VCaP (cell line): ENCODE results near the gene MAX.

Experiments used
- H3K27ac ChIP-seq: fragments of 450-650 bp; 2 replicates; pipeline ENCODE4 v1.5.1; 2017
- CTCF ChIP-seq: fragments of 450-650 bp; conservative IDR thresholded peaks from 2 replicates; pipeline ENCODE4 v1.5.1; 2017; ENCODE audit warnings: mild to moderate bottlenecking, moderate library complexity

The MAX gene

GRCh38 chr14:65141523-65141922 is 39.2 kb upstream of the MAX start:
- no peak for TF ChIP-seq CTCF
- no peak overlapping the region for H3K27ac ChIP-seq

- no peak for TF ChIP-seq CTCF
These were observed 35.5 kb upstream of the MAX start for GRCh38 chr14:65137648-65138307.

DNA sequence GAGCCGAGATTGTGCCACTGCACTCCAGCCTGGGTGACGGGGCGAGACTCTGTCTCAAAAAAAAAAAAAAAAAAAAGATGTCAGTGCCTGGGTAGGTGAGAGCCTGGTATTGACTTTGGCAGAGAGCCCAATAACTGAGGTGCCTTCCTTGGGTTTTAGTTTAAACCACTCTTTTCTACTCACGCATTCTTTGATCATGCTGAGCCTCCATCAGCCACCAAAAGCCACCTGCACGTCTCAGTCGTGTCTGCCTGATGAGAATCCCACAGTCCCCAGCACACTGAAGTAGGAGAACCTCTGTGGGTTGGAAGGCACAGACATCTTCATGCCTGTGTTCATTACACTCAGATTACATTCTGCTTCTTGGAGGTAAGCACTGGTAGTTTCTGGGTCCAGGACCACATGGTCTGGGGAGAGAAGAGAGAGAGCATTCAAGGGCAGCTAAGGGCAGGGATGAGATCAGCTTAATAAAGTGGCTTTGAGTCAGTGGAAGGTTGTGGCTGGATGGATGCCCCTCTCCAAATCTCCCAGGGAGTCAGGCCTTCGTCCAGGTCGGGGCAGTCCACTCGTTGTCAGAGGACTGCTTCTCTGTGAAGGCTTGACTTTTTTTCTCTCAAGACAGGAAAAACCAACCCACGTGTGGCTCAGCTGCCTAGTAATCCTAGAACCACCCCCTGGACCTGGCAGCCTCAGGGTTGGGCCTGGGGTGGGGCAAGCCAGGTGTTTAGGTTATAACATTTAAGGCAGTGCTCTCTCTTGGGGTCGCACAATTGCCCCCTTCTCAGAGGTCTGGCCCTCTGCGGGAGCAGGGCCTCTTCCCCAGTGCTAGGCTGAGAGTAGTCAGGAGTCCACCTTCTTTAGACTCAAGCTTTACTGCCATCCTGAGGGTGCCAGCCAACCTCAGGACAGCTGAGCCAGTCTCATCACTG is 32.6 kb upstream of the MAX start:
- no peak overlapping the region for H3K27ac ChIP-seq
- no peak for TF ChIP-seq CTCF

More at GRCh38 chr14:65137648-65138307, 35.5 kb upstream of the MAX start:
- no peak overlapping the region for H3K27ac ChIP-seq

- no peak overlapping the region for H3K27ac ChIP-seq
- TF ChIP-seq CTCF: no peak
These were observed 30.5 kb upstream of the MAX start for GRCh38 chr14:65132855-65133254.

DNA sequence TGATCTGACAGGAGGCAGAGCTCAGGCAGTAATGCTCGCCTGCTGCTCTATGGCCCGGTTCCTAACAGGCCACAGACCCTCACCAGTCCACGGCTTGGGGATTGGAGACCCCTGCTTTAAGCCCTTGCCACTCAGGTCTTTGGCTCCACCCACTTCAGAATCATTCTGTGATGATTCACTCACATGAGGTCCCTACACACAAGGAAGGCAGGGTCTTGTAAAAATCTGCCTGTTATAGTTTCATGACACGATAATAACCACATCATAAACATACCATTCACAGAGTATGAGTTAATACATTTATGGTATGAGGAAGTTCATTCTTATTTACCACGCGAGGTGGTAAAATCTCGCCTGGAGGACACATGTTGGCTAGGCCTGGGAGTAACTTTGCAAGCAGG is 29.0 kb upstream of the MAX start:
- H3K27ac ChIP-seq: no peak overlapping the region
- TF ChIP-seq CTCF: no peak

DNA sequence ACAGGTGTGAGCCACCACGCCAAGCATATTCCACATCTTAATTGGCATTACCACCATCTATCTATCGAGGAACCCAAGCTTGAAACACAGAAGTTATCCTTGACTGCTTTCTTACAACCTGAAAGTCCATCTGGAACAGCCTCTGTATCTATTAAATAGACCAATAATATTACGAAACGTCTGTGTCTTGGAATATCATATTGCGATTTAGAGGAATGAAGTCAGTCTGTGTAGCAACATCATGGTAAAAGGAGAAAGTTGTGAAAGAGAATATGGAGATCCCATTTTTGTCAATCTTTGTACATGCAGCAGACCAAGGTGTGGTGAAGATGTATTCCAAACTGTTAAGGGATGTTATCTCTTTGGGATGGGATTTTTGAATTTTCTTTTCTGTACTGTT is 25.8 kb upstream of the MAX start:
- no peak overlapping the region for H3K27ac ChIP-seq
- TF ChIP-seq CTCF: no peak
